Measurements from ENCODE around the gene SLC12A5. TPM values are rescaled to one million over a fixed set of nuclear protein-coding genes. Genes with fewer than 3 reads are reported as not detected.

Gene SLC12A5
- total and polyA plus RNA-seq, 2 of the 4 experiments (the other 2 are of a cell fraction) = 2.2 TPM; not detected in 1

- dilution Hi-C loops (cut with HindIII; ENCODE audit: low sequenced_read_pairs, unreplicated experiment) = no loop called here
Measured at GRCh38 chr20:46050885-46051284, 21.9 kb downstream of the SLC12A5 start.

More at GRCh38 chr20:46050885-46051284, 21.9 kb downstream of the SLC12A5 start:
- BruUV-seq (replicated peaks) = no TSS peak
- TF ChIP-seq RCOR1 (IDR thresholded peaks at IDR 0.05; ENCODE audit: insufficient replicate concordance, low read length) (no peak), FOS (IDR thresholded peaks at IDR 0.05; ENCODE audit: low read depth, low read length) (no peak), CHD1 (IDR thresholded peaks at IDR 0.05; ENCODE audit: low read depth, low read length) (no peak), RAD21 (IDR thresholded peaks at IDR 0.05; ENCODE audit: low read length) (no peak), CTCF (conservative IDR thresholded peaks at IDR 0.05; ENCODE audit: low read depth, low read length) (no peak), SMC3 (IDR thresholded peaks at IDR 0.05; ENCODE audit: low read depth, low read length) (no peak), MXI1 (IDR thresholded peaks at IDR 0.05; ENCODE audit: borderline replicate concordance, low read depth, low read length) (no peak), USF2 (IDR thresholded peaks at IDR 0.05; ENCODE audit: low read depth, low read length) (no peak), ELK1 (IDR thresholded peaks at IDR 0.05; ENCODE audit: borderline replicate concordance, low read depth, low read length) (no peak), NFE2L2 (IDR thresholded peaks at IDR 0.05; ENCODE audit: low read depth, low read length) (no peak), MAZ (IDR thresholded peaks at IDR 0.05; ENCODE audit: borderline replicate concordance, low read depth, low read length) (no peak), RFX5 (IDR thresholded peaks at IDR 0.05; ENCODE audit: low read depth, low read length) (no peak)
- Histone ChIP-seq H3K79me1 (ENCODE audit: low read depth in 1 of 2, low read length in 2 of 2) (no peaks in the 10 kb centered on the region), H3K4me1 (ENCODE audit: control insufficient read depth, insufficient read depth, low read length) (no peaks in the 10 kb centered on the region), H3K23ac (ENCODE audit: low read depth, low read length) (no peak overlapping the region), H3K56ac (ENCODE audit: extremely low read depth, insufficient read depth, low read length) (no peak overlapping the region), H2BK15ac (ENCODE audit: low read depth, low read length) (no peak overlapping the region), H2BK5ac (ENCODE audit: low read depth, low read length, poor library complexity, severe bottlenecking) (no peak overlapping the region), H2BK120ac (ENCODE audit: low read depth, low read length) (no peak overlapping the region), H3K4me2 (ENCODE audit: low read depth, low read length) (no peak overlapping the region), H3K9me3 (ENCODE audit: control insufficient read depth, insufficient read depth, low read length) (no peaks in the 10 kb centered on the region), H3K27me3 (ENCODE audit: control insufficient read depth, insufficient read depth, low read length) (peaks cover 5% of the 10 kb centered on the region; the same call in 1 of the 2 replicates), H4K20me1 (ENCODE audit: insufficient read depth, low read length) (peaks cover 3% of the 10 kb centered on the region; the same call in 1 of the 2 replicates), H3K4ac (ENCODE audit: low read depth, low read length) (no peak overlapping the region), H3K9ac (ENCODE audit: low read depth, low read length) (no peak overlapping the region), H3K14ac (replicated peaks; ENCODE audit: low read depth, low read length) (no peak overlapping the region), H3K9me1 (ENCODE audit: insufficient read depth, low read length) (no peaks in the 10 kb centered on the region; the same call in 1 of the 2 replicates), H3K27ac (ENCODE audit: insufficient read depth, low read length) (no peak overlapping the region), H2BK20ac (ENCODE audit: low read depth, low read length) (no peak overlapping the region), H3K36me3 (ENCODE audit: control insufficient read depth, insufficient read depth, low read length) (no peaks in the 10 kb centered on the region), H4K5ac (ENCODE audit: low read depth, low read length) (no peak overlapping the region), H2AK5ac (ENCODE audit: low read depth, low read length) (no peak overlapping the region), H4K8ac (ENCODE audit: low read depth in 2 of 2, low read length in 2 of 2) (no peak overlapping the region), H3K4me3 (ENCODE audit: insufficient read depth, low read depth, low read length) (no peak overlapping the region), H4K91ac (ENCODE audit: insufficient read depth, low read depth, low read length) (no peak overlapping the region), H3K18ac (ENCODE audit: low read depth, low read length) (no peak overlapping the region), H2AK9ac (replicated peaks; ENCODE audit: low read depth, low read length, poor library complexity) (no peak overlapping the region), H2AFZ (replicated peaks; ENCODE audit: low read length, poor library complexity) (no peak overlapping the region)
- no peak for ATAC-seq (ENCODE audit: low read depth)
- CTCF ChIA-PET = no interaction called here
- in situ Hi-C loops (cut with MboI; ENCODE audit: low sequenced_read_pairs) (no loop called here), intact Hi-C loops (cut with micrococcal nuclease) (no loop called here)
- POLR2A ChIA-PET (ENCODE audit: unreplicated experiment) = no interaction called here
- DNase-seq = no peak
